ENCODE data around the gene TMEM101. TPM values are rescaled to one million over a fixed set of nuclear protein-coding genes. Genes with fewer than 3 reads are reported as not detected.
A peak's percentile ranks its signal among the peaks of the same experiment; 100 is the strongest.

The TMEM101 gene
- total and polyA plus RNA-seq, 2 of the 13 experiments (the other 11 are each of a cell fraction or from before 2014, with no cell fraction given): 72.0 to 100 TPM

DNA sequence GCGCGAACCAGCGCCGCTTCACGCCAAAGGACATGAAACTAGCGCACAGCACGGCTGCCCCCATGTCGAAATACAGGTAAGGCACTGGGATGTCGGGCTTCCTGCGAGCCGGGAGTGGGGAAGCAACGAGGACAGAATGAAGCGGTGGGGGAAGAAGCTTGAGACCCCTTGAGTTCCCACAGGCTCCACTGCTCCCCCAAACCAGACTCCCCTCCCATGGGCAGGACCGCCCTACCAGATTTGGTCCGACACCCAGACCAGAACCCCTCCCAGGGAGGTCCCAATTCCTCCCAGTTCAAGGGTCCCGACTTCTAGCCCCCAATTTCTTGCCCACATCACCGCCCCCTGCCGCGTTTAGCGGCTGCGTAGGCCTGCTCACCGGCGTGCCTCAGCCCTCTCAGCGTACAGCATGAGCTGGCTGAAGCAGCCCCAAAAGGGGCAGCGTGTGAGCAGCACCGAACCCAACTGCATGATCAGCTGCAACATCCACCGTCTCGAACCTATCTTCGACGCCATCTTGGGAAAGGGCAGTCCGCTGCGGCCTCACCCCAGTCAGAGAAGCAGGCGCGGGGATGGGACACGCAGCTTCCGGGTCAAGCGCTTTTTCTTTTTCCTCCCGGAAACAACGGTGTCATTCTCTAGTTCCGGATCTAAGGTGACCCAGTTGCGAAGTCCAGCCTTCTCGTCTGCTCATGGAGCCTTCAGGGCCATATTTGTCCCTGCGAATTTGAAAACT lies at the start of gene TMEM101 (continued):
- TF ChIP-seq ADNP (CRISPR knock-in tag; IDR thresholded peaks at IDR 0.05) (no peak), SIN3B (IDR thresholded peaks at IDR 0.05; ENCODE audit: low read length) (peak; percentile 98), ZC3H13 (CRISPR knock-in tag; IDR thresholded peaks at IDR 0.05) (peak; percentile 88; the same call in 1 of the 2 replicates), FOXK2 (IDR thresholded peaks at IDR 0.05) (0 out of 2 replicates have a peak, but pooled peaks have one; percentile 21), HCFC1 (IDR thresholded peaks at IDR 0.05; ENCODE audit: low read depth, low read length) (peak; percentile 99), RFX3 (CRISPR knock-in tag; IDR thresholded peaks at IDR 0.05) (no peak), ZNF569 (CRISPR knock-in tag; IDR thresholded peaks at IDR 0.05; ENCODE audit: borderline replicate concordance) (0 out of 2 replicates have a peak, but pooled peaks have one; percentile 45), TBP (CRISPR knock-in tag; IDR thresholded peaks at IDR 0.05) (peak; percentile 94), ZBTB38 (CRISPR knock-in tag; IDR thresholded peaks at IDR 0.05) (no peak), ZFAT (CRISPR knock-in tag; conservative IDR thresholded peaks at IDR 0.05) (no peak), ZKSCAN1 (IDR thresholded peaks at IDR 0.05; ENCODE audit: low read length) (peak; percentile 77), SIX1 (CRISPR knock-in tag; IDR thresholded peaks at IDR 0.05; ENCODE audit: borderline replicate concordance) (peak; percentile 81; the same call in 1 of the 2 replicates), ZNF10 (CRISPR knock-in tag; IDR thresholded peaks at IDR 0.05; ENCODE audit: borderline replicate concordance, low read depth) (no peak), ELF4 (CRISPR knock-in tag; IDR thresholded peaks at IDR 0.05; ENCODE audit: borderline replicate concordance) (peak; percentile 85; the same call in 1 of the 2 replicates), HDAC6 (IDR thresholded peaks at IDR 0.05; ENCODE audit: low read depth, low read length) (no peak), HNF4G (IDR thresholded peaks at IDR 0.05; ENCODE audit: borderline replicate concordance, low read depth, low read length) (peak; percentile 67; the same call in 1 of the 2 replicates), HNF4G (CRISPR knock-in tag; IDR thresholded peaks at IDR 0.05; ENCODE audit: borderline replicate concordance, low read depth) (peak; percentile 68; the same call in 1 of the 2 replicates), CREM (IDR thresholded peaks at IDR 0.05) (peak; percentile 99), CREM (CRISPR knock-in tag; IDR thresholded peaks at IDR 0.05) (peak; percentile 84), ZNF878 (CRISPR knock-in tag; IDR thresholded peaks at IDR 0.05) (no peak), FOXP1 (IDR thresholded peaks at IDR 0.05) (no peak), FOXP1 (CRISPR knock-in tag; IDR thresholded peaks at IDR 0.05) (no peak; the same call in 1 of the 2 replicates)
- TF ChIP-seq, protein P1, sequence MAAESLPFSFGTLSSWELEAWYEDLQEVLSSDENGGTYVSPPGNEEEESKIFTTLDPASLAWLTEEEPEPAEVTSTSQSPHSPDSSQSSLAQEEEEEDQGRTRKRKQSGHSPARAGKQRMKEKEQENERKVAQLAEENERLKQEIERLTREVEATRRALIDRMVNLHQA (CRISPR knock-in tag; IDR thresholded peaks at IDR 0.05): no peak
- TF ChIP-seq, protein P2, sequence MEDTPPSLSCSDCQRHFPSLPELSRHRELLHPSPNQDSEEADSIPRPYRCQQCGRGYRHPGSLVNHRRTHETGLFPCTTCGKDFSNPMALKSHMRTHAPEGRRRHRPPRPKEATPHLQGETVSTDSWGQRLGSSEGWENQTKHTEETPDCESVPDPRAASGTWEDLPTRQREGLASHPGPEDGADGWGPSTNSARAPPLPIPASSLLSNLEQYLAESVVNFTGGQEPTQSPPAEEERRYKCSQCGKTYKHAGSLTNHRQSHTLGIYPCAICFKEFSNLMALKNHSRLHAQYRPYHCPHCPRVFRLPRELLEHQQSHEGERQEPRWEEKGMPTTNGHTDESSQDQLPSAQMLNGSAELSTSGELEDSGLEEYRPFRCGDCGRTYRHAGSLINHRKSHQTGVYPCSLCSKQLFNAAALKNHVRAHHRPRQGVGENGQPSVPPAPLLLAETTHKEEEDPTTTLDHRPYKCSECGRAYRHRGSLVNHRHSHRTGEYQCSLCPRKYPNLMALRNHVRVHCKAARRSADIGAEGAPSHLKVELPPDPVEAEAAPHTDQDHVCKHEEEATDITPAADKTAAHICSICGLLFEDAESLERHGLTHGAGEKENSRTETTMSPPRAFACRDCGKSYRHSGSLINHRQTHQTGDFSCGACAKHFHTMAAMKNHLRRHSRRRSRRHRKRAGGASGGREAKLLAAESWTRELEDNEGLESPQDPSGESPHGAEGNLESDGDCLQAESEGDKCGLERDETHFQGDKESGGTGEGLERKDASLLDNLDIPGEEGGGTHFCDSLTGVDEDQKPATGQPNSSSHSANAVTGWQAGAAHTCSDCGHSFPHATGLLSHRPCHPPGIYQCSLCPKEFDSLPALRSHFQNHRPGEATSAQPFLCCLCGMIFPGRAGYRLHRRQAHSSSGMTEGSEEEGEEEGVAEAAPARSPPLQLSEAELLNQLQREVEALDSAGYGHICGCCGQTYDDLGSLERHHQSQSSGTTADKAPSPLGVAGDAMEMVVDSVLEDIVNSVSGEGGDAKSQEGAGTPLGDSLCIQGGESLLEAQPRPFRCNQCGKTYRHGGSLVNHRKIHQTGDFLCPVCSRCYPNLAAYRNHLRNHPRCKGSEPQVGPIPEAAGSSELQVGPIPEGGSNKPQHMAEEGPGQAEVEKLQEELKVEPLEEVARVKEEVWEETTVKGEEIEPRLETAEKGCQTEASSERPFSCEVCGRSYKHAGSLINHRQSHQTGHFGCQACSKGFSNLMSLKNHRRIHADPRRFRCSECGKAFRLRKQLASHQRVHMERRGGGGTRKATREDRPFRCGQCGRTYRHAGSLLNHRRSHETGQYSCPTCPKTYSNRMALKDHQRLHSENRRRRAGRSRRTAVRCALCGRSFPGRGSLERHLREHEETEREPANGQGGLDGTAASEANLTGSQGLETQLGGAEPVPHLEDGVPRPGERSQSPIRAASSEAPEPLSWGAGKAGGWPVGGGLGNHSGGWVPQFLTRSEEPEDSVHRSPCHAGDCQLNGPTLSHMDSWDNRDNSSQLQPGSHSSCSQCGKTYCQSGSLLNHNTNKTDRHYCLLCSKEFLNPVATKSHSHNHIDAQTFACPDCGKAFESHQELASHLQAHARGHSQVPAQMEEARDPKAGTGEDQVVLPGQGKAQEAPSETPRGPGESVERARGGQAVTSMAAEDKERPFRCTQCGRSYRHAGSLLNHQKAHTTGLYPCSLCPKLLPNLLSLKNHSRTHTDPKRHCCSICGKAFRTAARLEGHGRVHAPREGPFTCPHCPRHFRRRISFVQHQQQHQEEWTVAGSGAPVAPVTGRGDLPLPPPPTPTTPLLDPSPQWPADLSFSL (CRISPR knock-in tag; IDR thresholded peaks at IDR 0.05): no peak
- TF ChIP-seq, protein P3, sequence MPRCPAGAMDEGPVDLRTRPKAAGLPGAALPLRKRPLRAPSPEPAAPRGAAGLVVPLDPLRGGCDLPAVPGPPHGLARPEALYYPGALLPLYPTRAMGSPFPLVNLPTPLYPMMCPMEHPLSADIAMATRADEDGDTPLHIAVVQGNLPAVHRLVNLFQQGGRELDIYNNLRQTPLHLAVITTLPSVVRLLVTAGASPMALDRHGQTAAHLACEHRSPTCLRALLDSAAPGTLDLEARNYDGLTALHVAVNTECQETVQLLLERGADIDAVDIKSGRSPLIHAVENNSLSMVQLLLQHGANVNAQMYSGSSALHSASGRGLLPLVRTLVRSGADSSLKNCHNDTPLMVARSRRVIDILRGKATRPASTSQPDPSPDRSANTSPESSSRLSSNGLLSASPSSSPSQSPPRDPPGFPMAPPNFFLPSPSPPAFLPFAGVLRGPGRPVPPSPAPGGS (CRISPR knock-in tag; IDR thresholded peaks at IDR 0.05): peak; percentile 90; the same call in 1 of the 2 replicates

All from HepG2 (cell line).